Measurements from ENCODE around the gene ITGA1.

ITGA1 gene

DNA sequence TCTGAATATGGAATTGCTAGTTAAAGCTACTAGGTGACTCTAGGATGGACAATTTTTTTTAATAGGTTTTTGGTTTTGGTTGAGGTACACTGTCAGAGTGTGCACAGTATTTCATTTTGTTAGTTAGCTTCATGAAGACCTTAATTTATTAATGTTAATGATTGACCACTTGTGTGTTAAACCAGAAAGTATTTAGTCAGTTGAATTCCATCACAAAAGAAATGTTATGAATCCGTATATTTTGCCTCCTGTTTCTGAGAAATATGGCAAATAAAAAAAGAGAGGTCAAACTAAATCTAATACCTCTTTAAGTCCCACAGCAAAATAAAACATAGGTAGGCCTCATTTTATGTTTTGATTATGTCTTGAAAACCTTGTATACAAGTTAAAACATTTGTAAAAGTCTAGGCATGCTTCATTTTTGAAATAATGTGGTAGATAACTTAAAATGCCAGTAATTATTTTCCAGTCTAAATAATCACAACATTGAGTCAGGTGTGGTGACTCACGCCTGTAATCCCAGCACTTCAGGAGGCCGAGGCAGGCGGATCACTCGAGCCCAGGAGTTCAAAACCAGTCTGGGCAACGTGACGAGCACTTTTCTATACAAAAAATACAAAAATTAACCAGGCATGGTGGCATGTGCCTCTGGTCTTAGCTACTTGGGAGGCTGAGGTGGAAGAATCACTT lies 50.8 kb downstream of the ITGA1 start:
- Mint-ChIP-seq H3K4me1 (peaks cover 10% of the 10 kb centered on the region), H3K36me3 (ENCODE audit: low read depth) (no peaks in the 10 kb centered on the region), H3K4me3 (no peak overlapping the region), H3K27ac (no peak overlapping the region), H3K27me3 (ENCODE audit: low read depth, poor library complexity) (no peaks in the 10 kb centered on the region), H3K9me3 (no peaks in the 10 kb centered on the region)
- no peak for DNase-seq
- no peak for TF ChIP-seq CTCF (IDR thresholded peaks at IDR 0.05)

DNA sequence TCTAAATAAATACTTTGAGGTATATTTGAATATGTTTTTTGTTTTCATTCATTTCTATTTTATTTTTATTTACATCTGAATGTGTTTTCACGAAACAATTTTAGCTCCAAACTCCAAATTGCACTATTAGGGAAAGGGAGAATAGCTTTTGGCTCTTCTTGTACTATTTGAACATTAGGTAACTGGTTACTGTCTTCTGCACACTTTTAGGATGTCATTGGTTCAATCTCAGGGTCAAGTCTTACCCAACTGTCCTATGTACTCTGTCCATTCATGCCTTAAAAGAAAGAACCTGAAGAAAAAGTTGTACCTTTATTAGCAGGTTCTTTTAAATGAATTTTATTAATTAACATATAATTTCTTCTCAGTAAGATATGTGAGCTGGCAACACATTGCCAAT lies 51.6 kb downstream of the ITGA1 start:
- no peak for TF ChIP-seq CTCF (IDR thresholded peaks at IDR 0.05)
- no peak for DNase-seq
- H3K4me1 Mint-ChIP-seq = peaks cover 10% of the 10 kb centered on the region

DNA sequence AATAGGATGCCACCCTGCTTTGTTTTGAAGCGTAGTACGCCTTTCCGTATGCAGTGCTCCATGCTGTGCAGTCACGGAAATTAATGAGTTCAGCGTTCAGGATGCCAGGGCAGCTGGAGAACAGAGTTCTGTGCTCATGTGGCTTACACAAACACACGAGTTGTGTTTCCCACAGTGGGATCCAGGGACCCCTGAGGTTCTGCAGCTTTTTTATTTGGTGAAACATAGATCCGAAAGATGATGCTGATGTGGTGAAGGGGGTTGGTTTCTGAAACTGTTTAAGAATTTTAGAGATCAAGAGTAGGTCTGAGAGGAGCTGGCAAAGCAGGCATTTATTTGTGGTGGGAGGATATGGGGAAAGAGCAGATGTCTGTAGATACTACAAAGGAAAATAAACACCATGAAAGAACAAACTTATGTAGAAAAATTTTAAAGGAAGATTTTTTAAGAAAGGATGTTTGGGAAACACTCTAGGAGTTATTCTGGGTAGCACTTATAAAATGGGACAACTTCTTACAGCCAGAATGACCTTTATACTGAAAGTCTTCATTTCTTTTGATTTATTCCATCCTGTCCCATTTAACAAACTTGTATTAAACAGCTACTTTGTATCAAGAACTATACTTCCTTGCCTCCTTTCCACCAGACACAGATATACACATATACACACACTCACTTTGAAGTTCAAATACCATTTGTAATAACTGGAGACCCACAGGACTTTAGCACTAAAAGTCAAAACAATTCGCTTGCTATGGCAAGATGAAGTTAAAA lies 52.7 kb downstream of the ITGA1 start:
- H3K4me1 Mint-ChIP-seq = peaks cover 10% of the 10 kb centered on the region
- H3K36me3 Mint-ChIP-seq (ENCODE audit: low read depth) = no peaks in the 10 kb centered on the region
- no peak overlapping the region for H3K4me3 Mint-ChIP-seq
- TF ChIP-seq CTCF (IDR thresholded peaks at IDR 0.05) = no peak
- H3K9me3 Mint-ChIP-seq = no peaks in the 10 kb centered on the region
- peak; percentile 4 for DNase-seq
- no peaks in the 10 kb centered on the region for H3K27me3 Mint-ChIP-seq (ENCODE audit: low read depth, poor library complexity)
- H3K27ac Mint-ChIP-seq = peak overlapping the region; percentile 90

More for the DNA sequence above, 51.6 kb downstream of the ITGA1 start:
- Mint-ChIP-seq H3K27me3 (ENCODE audit: low read depth, poor library complexity) (no peaks in the 10 kb centered on the region), H3K4me3 (no peak overlapping the region), H3K27ac (no peak overlapping the region), H3K9me3 (no peaks in the 10 kb centered on the region), H3K36me3 (ENCODE audit: low read depth) (no peaks in the 10 kb centered on the region)

DNA sequence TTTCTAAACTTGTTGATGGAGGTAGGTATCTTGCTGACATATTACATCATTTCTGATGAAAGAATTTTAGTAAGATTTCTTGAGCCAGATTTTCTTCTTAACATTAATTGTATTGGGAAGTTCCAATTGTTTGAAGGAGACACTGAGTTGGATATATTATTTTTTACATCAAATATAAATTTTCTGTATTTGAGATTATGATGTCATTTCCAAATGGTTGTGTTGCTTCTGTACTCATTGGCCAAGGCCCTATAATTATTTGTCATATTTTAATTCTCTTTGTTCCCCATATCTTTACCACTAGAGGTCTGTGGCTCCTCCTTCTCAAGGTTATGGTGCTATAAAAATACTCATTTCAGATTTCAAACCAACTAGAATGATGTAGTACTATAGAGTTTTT lies 53.4 kb downstream of the ITGA1 start:
- no peak overlapping the region for H3K4me3 Mint-ChIP-seq
- no peaks in the 10 kb centered on the region for H3K27me3 Mint-ChIP-seq (ENCODE audit: low read depth, poor library complexity)
- peaks cover 10% of the 10 kb centered on the region for H3K4me1 Mint-ChIP-seq
- H3K27ac Mint-ChIP-seq = no peak overlapping the region
- no peaks in the 10 kb centered on the region for H3K36me3 Mint-ChIP-seq (ENCODE audit: low read depth)
- DNase-seq = no peak
- no peak for TF ChIP-seq CTCF (IDR thresholded peaks at IDR 0.05)
- H3K9me3 Mint-ChIP-seq = no peaks in the 10 kb centered on the region

- H3K36me3 Mint-ChIP-seq (ENCODE audit: low read depth) = no peaks in the 10 kb centered on the region
- no peak for DNase-seq
- H3K9me3 Mint-ChIP-seq = no peaks in the 10 kb centered on the region
- no peak for TF ChIP-seq CTCF (IDR thresholded peaks at IDR 0.05)
- H3K4me1 Mint-ChIP-seq = peaks cover 10% of the 10 kb centered on the region
- H3K4me3 Mint-ChIP-seq = no peak overlapping the region
- H3K27me3 Mint-ChIP-seq (ENCODE audit: low read depth, poor library complexity) = no peaks in the 10 kb centered on the region
- H3K27ac Mint-ChIP-seq = no peak overlapping the region
Measured at GRCh38 chr5:52842111-52842510, 54.4 kb downstream of the ITGA1 start.

All from nephron progenitor cell (in vitro differentiated cells).